ENCODE results near the gene OTUD7B.

OTUD7B gene

GRCh38 chr1:149933208-149933607 is 77.3 kb downstream of the OTUD7B start:
- Histone ChIP-seq H3K79me2 (ENCODE audit: insufficient read depth, low read length) (no peaks in the 10 kb centered on the region), H3K9me3 (ENCODE audit: insufficient read depth, low read depth, low read length) (no peaks in the 10 kb centered on the region), H3K4me2 (ENCODE audit: low read depth, low read length, poor library complexity, severe bottlenecking) (no peak overlapping the region), H3K27me3 (ENCODE audit: insufficient read depth, low read length, poor library complexity, severe bottlenecking) (no peaks in the 10 kb centered on the region), H4K20me1 (ENCODE audit: insufficient read depth, low read length, poor library complexity, severe bottlenecking) (no peaks in the 10 kb centered on the region), H3K4me3 (ENCODE audit: low read length, poor library complexity, severe bottlenecking) (no peak overlapping the region), H3K36me3 (ENCODE audit: insufficient read depth, low read length) (no peaks in the 10 kb centered on the region), H3K9me2 (replicated peaks; ENCODE audit: low read depth, low read length) (no peaks in the 10 kb centered on the region), H3K4me1 (ENCODE audit: insufficient read depth, low read length, poor library complexity, severe bottlenecking) (peaks cover 18% of the 10 kb centered on the region), H3F3A (ENCODE audit: low read depth) (no peaks in the 10 kb centered on the region), H3K9ac (ENCODE audit: low read depth, low read length, poor library complexity, severe bottlenecking) (no peak overlapping the region), H2AFZ (ENCODE audit: low read length) (no peak overlapping the region)
- TF ChIP-seq CTCF (conservative IDR thresholded peaks at IDR 0.05; ENCODE audit: low read length) (no peak), EZH2phosphoT487 (IDR thresholded peaks at IDR 0.05; ENCODE audit: borderline replicate concordance) (no peak)

DNA sequence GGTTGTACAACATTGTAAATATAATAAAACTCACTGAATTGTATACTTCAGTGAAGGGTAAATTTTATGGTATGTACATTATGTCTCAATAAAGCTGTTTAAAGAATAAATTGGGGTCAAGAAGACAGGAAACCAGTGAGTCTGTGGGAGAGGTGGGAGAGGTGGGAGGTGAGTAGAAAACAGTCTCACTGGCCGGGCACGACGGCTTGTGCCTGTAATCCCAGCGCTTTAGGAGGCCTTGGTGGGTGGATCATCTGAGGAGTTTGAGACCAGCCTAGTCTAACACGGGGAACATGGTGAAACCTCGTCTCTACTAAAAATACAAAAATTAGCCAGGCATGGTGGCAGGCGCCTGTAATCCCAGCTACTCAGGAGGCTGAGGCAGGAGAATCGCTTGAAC is 78.1 kb downstream of the OTUD7B start:
- Histone ChIP-seq H3K9ac (ENCODE audit: low read depth, low read length, poor library complexity, severe bottlenecking) (no peak overlapping the region), H4K20me1 (ENCODE audit: insufficient read depth, low read length, poor library complexity, severe bottlenecking) (peaks cover under 1% of the 10 kb centered on the region), H3K4me3 (ENCODE audit: low read length, poor library complexity, severe bottlenecking) (no peak overlapping the region), H3K9me3 (ENCODE audit: insufficient read depth, low read depth, low read length) (no peaks in the 10 kb centered on the region), H3K4me2 (ENCODE audit: low read depth, low read length, poor library complexity, severe bottlenecking) (no peak overlapping the region), H3K4me1 (ENCODE audit: insufficient read depth, low read length, poor library complexity, severe bottlenecking) (peaks cover 11% of the 10 kb centered on the region), H3K27me3 (ENCODE audit: insufficient read depth, low read length, poor library complexity, severe bottlenecking) (no peaks in the 10 kb centered on the region), H3F3A (ENCODE audit: low read depth) (peaks cover 2% of the 10 kb centered on the region; the same call in 1 of the 2 replicates), H3K9me2 (replicated peaks; ENCODE audit: low read depth, low read length) (no peaks in the 10 kb centered on the region), H3K79me2 (ENCODE audit: insufficient read depth, low read length) (peaks cover 1% of the 10 kb centered on the region), H2AFZ (ENCODE audit: low read length) (no peak overlapping the region), H3K36me3 (ENCODE audit: insufficient read depth, low read length) (no peaks in the 10 kb centered on the region)
- TF ChIP-seq EZH2phosphoT487 (IDR thresholded peaks at IDR 0.05; ENCODE audit: borderline replicate concordance) (no peak), CTCF (conservative IDR thresholded peaks at IDR 0.05; ENCODE audit: low read length) (no peak)

DNA sequence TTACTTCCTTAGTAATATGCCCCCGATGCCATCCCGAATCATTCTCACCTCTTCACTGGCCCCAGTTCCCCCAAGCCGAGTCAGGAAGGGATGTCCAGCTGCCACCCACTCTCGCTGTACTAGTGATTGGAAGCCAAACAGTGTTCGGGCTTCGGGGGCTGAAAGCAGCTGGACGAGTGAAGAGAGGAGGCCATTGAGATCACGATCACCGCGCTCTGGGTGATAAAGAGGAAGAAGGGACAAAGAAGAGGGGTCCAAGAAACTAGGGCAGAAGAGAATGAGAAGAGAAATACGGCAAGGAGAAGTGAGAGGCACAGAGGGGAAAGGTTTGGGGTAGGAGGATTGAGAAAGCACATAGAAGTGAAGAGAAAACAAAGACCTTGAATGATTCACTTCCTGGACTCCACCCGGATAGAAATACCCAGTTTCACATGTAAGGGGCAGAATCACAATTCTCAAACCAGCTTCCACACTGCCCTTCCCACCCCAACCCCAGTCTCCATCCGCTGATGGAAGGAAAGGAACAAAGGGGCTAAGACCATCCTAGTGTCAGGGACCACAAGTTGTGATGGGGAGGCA is 79.2 kb downstream of the OTUD7B start:
- Histone ChIP-seq H2AFZ (ENCODE audit: low read length) (no peak overlapping the region), H3K4me2 (ENCODE audit: low read depth, low read length, poor library complexity, severe bottlenecking) (no peak overlapping the region), H3K36me3 (ENCODE audit: insufficient read depth, low read length) (no peaks in the 10 kb centered on the region; the same call in 1 of the 2 replicates), H3F3A (ENCODE audit: low read depth) (peaks cover 2% of the 10 kb centered on the region; the same call in 1 of the 2 replicates), H4K20me1 (ENCODE audit: insufficient read depth, low read length, poor library complexity, severe bottlenecking) (peaks cover 12% of the 10 kb centered on the region), H3K4me3 (ENCODE audit: low read length, poor library complexity, severe bottlenecking) (no peak overlapping the region), H3K9me3 (ENCODE audit: insufficient read depth, low read depth, low read length) (no peaks in the 10 kb centered on the region), H3K27me3 (ENCODE audit: insufficient read depth, low read length, poor library complexity, severe bottlenecking) (no peaks in the 10 kb centered on the region), H3K79me2 (ENCODE audit: insufficient read depth, low read length) (peaks cover 13% of the 10 kb centered on the region), H3K4me1 (ENCODE audit: insufficient read depth, low read length, poor library complexity, severe bottlenecking) (peaks cover 11% of the 10 kb centered on the region), H3K9me2 (replicated peaks; ENCODE audit: low read depth, low read length) (no peaks in the 10 kb centered on the region), H3K9ac (ENCODE audit: low read depth, low read length, poor library complexity, severe bottlenecking) (no peak overlapping the region)
- TF ChIP-seq CTCF (conservative IDR thresholded peaks at IDR 0.05; ENCODE audit: low read length) (no peak), EZH2phosphoT487 (IDR thresholded peaks at IDR 0.05; ENCODE audit: borderline replicate concordance) (no peak)

All from Loucy (cell line).